Ovary (tissue), 9 donors: ENCODE measurements around the gene FAM53B. TPM values are rescaled to one million over a fixed set of nuclear protein-coding genes. Genes with fewer than 3 reads are reported as not detected.

ENCODE experiments used
- DNase-seq, 5 donors: peaks; one replicate each; pipeline ENCODE4 v3.0.0-alpha.2; 2019 to 2020
- H3K27ac ChIP-seq, 2 donors: fragments of 200-600 bp; one replicate each; pipeline versions ENCODE4 v1.5.1 to v1.8.0; 2019 to 2022
- H3K27me3 ChIP-seq: fragments of 200-600 bp; one replicate; pipeline ENCODE4 v1.8.0; 2022
- H3K36me3 ChIP-seq: fragments of 200-600 bp; sonication (generic); one replicate; pipeline ENCODE4 v1.5.1; 2019
- H3K4me1 ChIP-seq: one replicate; pipeline ENCODE4 v1.8.1; 2013; ENCODE audit warnings: mild to moderate bottlenecking, moderate library complexity; ENCODE audit not compliant: insufficient read depth
- H3K4me3 ChIP-seq: fragments of 200-600 bp; sonication (generic); one replicate; pipeline ENCODE4 v1.5.1; 2017
- H3K9me3 ChIP-seq, 2 donors: fragments of 200-600 bp in 1 of 2; sonication (generic) in 1 of 2; one replicate each; pipeline versions ENCODE4 v1.5.1 to v1.8.1; 2013 to 2019; ENCODE audit warnings: mild to moderate bottlenecking in 1 of 2, moderate library complexity in 1 of 2
- CTCF ChIP-seq, 3 donors: fragments of 450-650 bp in 2 of 3; fragments of 200-600 bp in 1 of 3; IDR thresholded peaks; one replicate each; pipeline versions ENCODE4 v1.5.1 to v1.8.0; 2016 to 2022; ENCODE audit warnings: antibody characterized with exemption in 3 of 3, mild to moderate bottlenecking in 1 of 3
- EP300 ChIP-seq: sonication (generic); formaldehyde crosslinking; IDR thresholded peaks from one replicate; pipeline ENCODE4 v1.6.1; 2017; ENCODE audit warnings: antibody characterized with exemption
- POLR2A ChIP-seq: fragments of 450-650 bp; IDR thresholded peaks from one replicate; pipeline ENCODE4 v1.6.1; 2017; ENCODE audit warnings: antibody characterized with exemption, mild to moderate bottlenecking, moderate library complexity
- WGBS, 3 donors: extraction: QIAGEN DNeasy Blood & Tissue Kit in 1 of 3; methylation state at CpG; one replicate each; pipeline versions ENCODE4 v1.1.5 to v1.1.7; 2013 to 2017; 5-methylcytosine and 5-hydroxymethylcytosine counted together
- intact Hi-C, 4 donors: fragments of 100-400 bp; cut with DNase I; formaldehyde crosslinking; loops; one replicate each; pipeline versions ENCODE4 v1.11.0 to v1.15.1; 2022 to 2023
- polyA plus RNA-seq, 2 donors: library from polyadenylated mRNA; stranded (reverse); fragments of 200-250 nt in 1 of 2; fragments of 350-450 nt in 1 of 2; fragmentation: Illumina TruSeq in 1 of 2; extraction: RNeasy Lipid Tissue Mini Kit (QIAGEN cat#74804) in 1 of 2; gene quantifications; one replicate each; pipeline ENCODE4 v1.2.3, GENCODE V29; 2013 to 2014
- total RNA-seq, 7 donors: library from RNA; depleted of rRNA in 2 of 7; stranded (reverse); fragments of >200 nt in 2 of 7; fragmentation: NEBNext Ultra II Directional in 3 of 7; extraction: Animal tissue kit (Norgen Biotek cat#: 25700) in 3 of 7; gene quantifications; one replicate each; pipeline versions ENCODE4 v1.1.0 to v1.2.4, GENCODE V29; 2016 to 2023
- donor health status: DM: no; HTN: no; CAD: no; lungs with moderate emphysema.
- donor health status: DM: no; HTN: no; CAD: no.
- donor health status: Bipolar disorder and iron deficiency.
- donor health status: DM: yes; HTN: yes; CAD: no.
- donor health status: DM: no; HTN: no; CAD: no.
- donor health status: DM: yes; HTN: yes; CAD: no.

Gene FAM53B
- total and polyA plus RNA-seq, 9 donors: 9.7 to 77.6 (median 45.5) TPM

DNA sequence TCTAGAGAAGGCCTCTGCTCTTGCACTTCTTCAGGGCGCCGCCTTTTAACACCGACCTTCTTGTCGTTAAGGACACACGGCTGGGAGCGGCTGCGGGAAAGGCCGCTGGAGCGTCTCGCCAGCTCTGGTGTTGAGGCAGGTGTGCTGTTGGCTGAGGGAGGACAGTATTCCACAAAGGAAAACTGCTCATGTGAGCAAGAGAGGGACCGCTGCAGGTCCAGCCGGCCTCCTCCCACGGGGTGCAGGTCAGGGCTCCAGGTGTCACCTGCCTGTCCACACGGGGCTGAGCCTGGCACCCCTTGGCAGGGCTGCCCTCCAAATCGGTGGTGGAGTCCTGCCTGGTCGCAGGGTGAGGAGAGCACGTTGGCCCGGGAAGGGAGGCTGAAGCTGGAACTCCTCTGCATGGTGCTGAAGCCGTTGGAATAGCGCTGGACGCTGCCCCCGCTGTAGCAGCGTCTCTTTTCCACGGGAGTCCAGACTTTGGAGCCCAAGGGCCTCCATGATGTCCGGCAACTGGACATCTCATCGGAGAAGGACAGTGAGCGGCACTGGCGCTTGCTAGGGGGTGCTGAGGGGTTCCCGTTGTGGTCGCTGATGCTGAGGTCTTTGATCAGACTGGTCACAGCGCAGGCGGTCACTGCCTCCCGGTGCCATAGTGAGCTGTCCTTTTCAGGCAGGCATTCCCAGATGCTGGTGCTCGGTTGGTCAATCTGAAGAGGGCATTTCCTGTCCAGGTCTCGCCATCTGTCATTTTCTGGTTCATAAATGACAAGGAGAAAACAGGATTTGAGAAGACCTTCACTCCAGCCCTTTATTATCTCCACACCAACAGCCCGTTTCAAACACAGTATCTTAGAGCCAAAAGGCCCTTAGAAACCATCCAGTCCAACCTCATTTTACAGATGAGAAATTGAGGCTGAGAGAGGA, 62.3 kb downstream of the FAM53B start:
- H3K9me3 ChIP-seq: no peaks in the 10 kb centered on the region
- no peak for DNase-seq
- no peak overlapping the region for H3K4me3 ChIP-seq
- TF ChIP-seq EP300 (no peak), CTCF (IDR thresholded peaks at IDR 0.05) (no peak), POLR2A (no peak)
- H3K36me3 ChIP-seq: no peaks in the 10 kb centered on the region
- intact Hi-C loops: no loop called here
- no peak overlapping the region for H3K27ac ChIP-seq
- 89 to 90% (median 90%) methylated on average over 36 of the region's 36 CpGs for WGBS, 3 donors
- H3K27me3 ChIP-seq: no peaks in the 10 kb centered on the region
- peaks cover 37% of the 10 kb centered on the region for H3K4me1 ChIP-seq

DNA sequence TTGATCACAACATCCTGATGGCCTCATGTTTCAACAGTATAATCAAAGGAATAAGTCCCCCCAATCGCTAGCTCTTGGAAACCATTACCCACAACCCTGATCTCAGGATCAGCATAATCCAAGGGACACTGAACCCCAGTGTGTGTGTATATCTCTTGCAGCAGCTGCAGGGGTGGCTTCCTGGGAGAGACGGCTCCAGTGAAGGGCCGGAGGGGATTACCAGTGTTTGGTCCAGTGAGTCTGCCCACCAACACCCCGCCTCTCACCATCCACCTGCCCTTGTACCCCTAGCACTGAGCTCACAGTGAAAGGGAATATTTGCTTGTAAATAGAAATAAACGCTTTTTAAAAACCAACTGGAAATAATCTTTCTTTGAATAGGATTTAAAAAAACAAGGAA, 63.1 kb downstream of the FAM53B start:
- DNase-seq: no peak
- Histone ChIP-seq H3K27me3 (no peaks in the 10 kb centered on the region), H3K27ac (no peak overlapping the region), H3K36me3 (no peaks in the 10 kb centered on the region), H3K9me3 (no peaks in the 10 kb centered on the region), H3K4me1 (peaks cover 41% of the 10 kb centered on the region), H3K4me3 (no peak overlapping the region)
- TF ChIP-seq EP300 (no peak), POLR2A (no peak), CTCF (IDR thresholded peaks at IDR 0.05) (no peak)
- intact Hi-C loops: no loop called here
- 82 to 95% (median 87%) methylated on average over 5 of the region's 5 CpGs for WGBS, 3 donors

GRCh38 chr10:124680675-124681074, 63.5 kb downstream of the FAM53B start:
- H3K4me1 ChIP-seq: peaks cover 41% of the 10 kb centered on the region
- no peaks in the 10 kb centered on the region for H3K27me3 ChIP-seq
- H3K9me3 ChIP-seq: no peaks in the 10 kb centered on the region
- no peak overlapping the region for H3K27ac ChIP-seq
- no peak for TF ChIP-seq CTCF (IDR thresholded peaks at IDR 0.05)
- no peak for TF ChIP-seq EP300
- no peak for TF ChIP-seq POLR2A
- H3K36me3 ChIP-seq: no peaks in the 10 kb centered on the region
- 75 to 85% (median 84%) methylated on average over 7 of the region's 7 CpGs for WGBS, 3 donors
- no peak for DNase-seq
- intact Hi-C loops: no loop called here
- no peak overlapping the region for H3K4me3 ChIP-seq

DNA sequence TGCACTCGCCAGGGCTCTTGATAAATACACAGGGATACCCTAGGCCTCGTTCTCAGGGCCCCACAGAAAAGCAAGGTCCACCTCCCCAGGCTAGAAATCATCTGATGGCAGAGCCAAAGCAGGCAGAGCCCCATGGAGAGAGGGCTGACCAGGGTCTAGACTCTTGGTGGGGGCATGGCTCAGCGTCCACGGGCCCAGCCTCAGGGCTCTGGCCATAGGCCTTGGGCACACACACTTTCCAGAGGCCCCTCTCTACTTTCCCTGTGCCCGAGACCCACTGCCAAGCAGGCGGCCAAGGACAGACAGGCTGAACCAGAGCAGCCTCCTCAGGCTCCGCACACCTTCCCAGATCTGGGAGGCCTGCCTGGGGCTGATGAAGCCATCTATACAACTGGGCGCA, 64.8 kb downstream of the FAM53B start:
- TF ChIP-seq EP300: no peak
- TF ChIP-seq POLR2A: no peak
- no peak for TF ChIP-seq CTCF (IDR thresholded peaks at IDR 0.05)
- intact Hi-C loops: no loop called here
- Histone ChIP-seq H3K4me1 (peaks cover 41% of the 10 kb centered on the region), H3K36me3 (no peaks in the 10 kb centered on the region), H3K4me3 (no peak overlapping the region), H3K9me3 (no peaks in the 10 kb centered on the region), H3K27ac (no peak overlapping the region), H3K27me3 (no peaks in the 10 kb centered on the region)
- 73 to 80% (median 79%) methylated on average over 8 of the region's 8 CpGs for WGBS, 3 donors
- DNase-seq: no peak
